GM18951 (cell line): ENCODE results near the gene BNIPL.

ENCODE experiments used
- POLR2A ChIP-seq: IDR thresholded peaks from 4 replicates; pipeline ENCODE4 v1.6.1; 2011; ENCODE audit warnings: mild to moderate bottlenecking; ENCODE audit not compliant: insufficient read length, insufficient read depth; ENCODE audit errors: extremely low read depth
- in situ Hi-C: fragments of 300-500 bp; cut with MboI; formaldehyde crosslinking; loops from one replicate; pipeline ENCODE4 v1.12.0; 2022; ENCODE audit warnings: low sequenced_read_pairs, mixed read lengths, inconsistent platforms; ENCODE audit not compliant: unreplicated experiment

BNIPL gene

GRCh38 chr1:151024540-151025146, 11.7 kb upstream of the BNIPL start:
- in situ Hi-C loops, result no loop called here
- TF ChIP-seq POLR2A, result no peak

- TF ChIP-seq POLR2A, result no peak
- in situ Hi-C loops, result no loop called here
These were observed 9.9 kb upstream of the BNIPL start for GRCh38 chr1:151026460-151026859.

GRCh38 chr1:151032164-151032563, 4.2 kb upstream of the BNIPL start:
- in situ Hi-C loops, result no loop called here
- TF ChIP-seq POLR2A, result no peak

- TF ChIP-seq POLR2A, result no peak
- in situ Hi-C loops, result no loop called here
These were observed 1.2 kb upstream of the BNIPL start for GRCh38 chr1:151035167-151035566.

DNA sequence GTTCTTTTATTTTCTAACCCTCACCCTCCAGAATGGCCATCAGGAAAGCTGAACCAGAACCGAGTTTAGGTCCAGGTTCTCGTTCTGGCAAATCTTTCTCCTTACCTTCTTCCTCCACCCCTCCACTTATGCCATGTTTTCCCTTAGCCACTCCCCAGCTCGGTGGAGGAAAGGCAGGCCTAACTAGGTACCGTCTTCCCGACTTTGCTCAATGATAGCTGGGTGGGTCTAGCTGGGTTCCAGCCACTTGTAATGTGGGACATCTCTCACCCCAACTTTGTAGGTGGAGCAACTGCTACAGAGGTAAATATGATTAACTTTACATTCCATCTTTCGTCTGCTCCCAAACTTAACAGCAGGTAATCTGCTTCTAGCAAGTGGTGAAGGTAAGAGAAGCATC, 646 bp downstream of the BNIPL start:
- in situ Hi-C loops, result no loop called here
- TF ChIP-seq POLR2A, result no peak

DNA sequence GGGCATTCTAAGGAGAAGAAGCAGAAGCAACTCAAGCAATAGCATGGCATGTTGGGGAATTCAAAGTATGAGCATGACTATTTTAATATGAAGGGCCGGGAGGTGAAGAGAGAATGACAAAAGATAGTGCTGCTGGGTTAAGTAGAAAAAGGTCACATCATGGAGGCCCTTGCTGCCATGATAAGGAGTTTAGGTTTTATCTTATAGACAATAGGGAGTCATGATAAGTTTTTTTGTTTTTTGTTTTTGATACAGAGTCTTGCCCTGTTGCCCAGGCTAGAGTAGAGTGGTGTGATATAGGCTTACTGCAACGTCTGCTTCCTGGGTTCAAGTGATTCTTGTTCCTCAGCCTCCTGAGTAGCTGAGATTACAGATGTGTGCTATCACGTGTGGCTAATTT, 3.1 kb downstream of the BNIPL start:
- no peak for TF ChIP-seq POLR2A
- in situ Hi-C loops, result no loop called here

DNA sequence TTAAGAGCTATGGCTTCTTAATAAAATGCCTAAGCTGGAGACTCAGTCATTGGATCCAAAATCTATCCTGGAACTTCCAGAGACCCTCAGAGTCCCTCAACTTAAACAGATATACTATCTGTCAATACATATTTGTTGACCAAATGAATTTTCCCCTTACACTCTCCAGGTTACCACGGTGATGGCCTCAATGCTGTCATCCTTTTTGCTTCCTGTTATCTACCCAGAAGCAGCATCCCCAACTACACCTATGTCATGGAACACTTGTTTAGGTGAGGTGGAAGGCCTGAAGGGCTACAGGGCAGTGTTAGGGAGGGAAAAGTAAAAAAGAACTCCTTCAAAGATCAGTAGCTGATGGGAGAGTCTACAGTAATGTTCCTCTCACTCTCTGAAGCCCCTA, 6.8 kb downstream of the BNIPL start:
- no peak for TF ChIP-seq POLR2A
- in situ Hi-C loops, result no loop called here

- peak; percentile 68 for TF ChIP-seq POLR2A
- in situ Hi-C loops, result no loop called here
These were observed 11.2 kb downstream of the BNIPL start, which contains the start of gene C1orf56 for GRCh38 chr1:151047591-151047924. Gene C1orf56 (plus strand): TSS chr1:151047751. CDS start chr1:151047848, 97 bp downstream.

GRCh38 chr1:151047925-151048644, 11.7 kb downstream of the BNIPL start:
- TF ChIP-seq POLR2A, result no peak
- in situ Hi-C loops, result no loop called here

GRCh38 chr1:151048645-151049032, 12.3 kb downstream of the BNIPL start:
- TF ChIP-seq POLR2A, result no peak
- in situ Hi-C loops, result no loop called here

- no peak for TF ChIP-seq POLR2A
- in situ Hi-C loops, result no loop called here
These were observed 13.1 kb downstream of the BNIPL start for GRCh38 chr1:151049458-151049857.

- no peak for TF ChIP-seq POLR2A
- in situ Hi-C loops, result no loop called here
These were observed 13.8 kb downstream of the BNIPL start for GRCh38 chr1:151050051-151050688.

DNA sequence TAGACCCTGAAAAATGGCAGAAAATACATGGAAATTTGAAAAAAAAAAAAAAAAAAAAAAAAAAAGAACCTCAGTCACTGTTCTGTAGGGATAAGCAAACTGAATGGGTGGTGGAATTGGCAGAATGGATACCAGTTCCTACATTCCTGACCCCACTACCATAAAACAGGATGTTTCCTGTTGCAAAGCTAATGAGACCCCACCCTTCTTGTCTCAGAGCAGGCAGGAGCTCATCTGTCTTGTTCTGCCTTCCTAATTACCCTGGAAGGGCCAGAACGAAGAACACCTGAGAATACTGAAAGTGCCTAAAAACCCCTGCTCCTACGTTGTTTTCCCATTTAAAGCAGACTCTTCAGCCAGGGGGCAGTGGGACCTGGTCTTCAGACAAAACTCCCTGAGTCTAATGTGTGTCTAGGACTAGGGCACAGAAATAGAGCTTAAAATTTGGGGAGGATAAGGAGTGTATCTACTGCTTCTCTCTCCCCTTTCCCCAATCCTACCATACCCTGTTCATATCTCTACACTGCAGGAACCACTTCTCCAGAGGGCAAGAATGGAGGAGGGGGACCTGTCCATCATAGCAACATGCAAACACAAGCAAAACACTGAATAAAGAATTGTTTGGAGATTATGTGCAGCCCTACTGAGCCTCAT, 15.1 kb downstream of the BNIPL start:
- peak; percentile 13 for TF ChIP-seq POLR2A
- in situ Hi-C loops, result no loop called here
